ENCODE data around the gene C15orf62.

C15orf62 gene

GRCh38 chr15:40747685-40748631 is 21.8 kb upstream of the C15orf62 start:
- H3K4me3 Mint-ChIP-seq, result no peak overlapping the region
- DNase-seq (no peak), ATAC-seq (no peak)
- H3K4me1 Mint-ChIP-seq, result peaks cover 50% of the 10 kb centered on the region
- H3K27me3 Mint-ChIP-seq, result no peaks in the 10 kb centered on the region
- H3K9me3 Mint-ChIP-seq, result no peaks in the 10 kb centered on the region
- peak overlapping the region in 1 of 2 donors; percentile 95 for H3K27ac Mint-ChIP-seq

DNA sequence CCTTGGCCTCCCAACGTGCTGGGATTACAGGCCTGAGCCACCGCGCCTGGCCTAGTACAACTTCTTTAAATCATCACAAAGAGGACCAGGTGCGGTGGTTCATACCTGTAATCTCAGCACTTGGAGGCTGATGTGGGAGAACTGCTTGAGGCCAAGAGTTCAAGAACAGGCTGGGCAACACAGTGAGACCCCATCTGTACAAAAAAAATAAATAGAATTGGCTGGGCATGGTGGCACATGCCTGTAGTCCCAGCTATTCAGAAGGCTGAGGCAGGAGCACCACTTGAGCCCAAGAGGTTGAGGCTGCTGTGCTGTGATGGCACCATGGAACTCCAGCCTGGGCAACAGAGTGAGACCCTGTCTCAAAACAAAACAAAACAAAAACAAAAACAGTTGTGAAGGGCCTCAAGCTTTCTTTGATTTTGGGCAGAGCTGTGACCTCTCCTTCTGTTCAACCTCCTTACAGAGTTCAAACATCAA is 20.6 kb upstream of the C15orf62 start:
- ATAC-seq (no peak), DNase-seq (no peak)
- no peaks in the 10 kb centered on the region for H3K27me3 Mint-ChIP-seq
- H3K9me3 Mint-ChIP-seq, result no peaks in the 10 kb centered on the region
- peaks cover 51% of the 10 kb centered on the region for H3K4me1 Mint-ChIP-seq
- no peak overlapping the region for H3K4me3 Mint-ChIP-seq
- no peak overlapping the region for H3K27ac Mint-ChIP-seq

DNA sequence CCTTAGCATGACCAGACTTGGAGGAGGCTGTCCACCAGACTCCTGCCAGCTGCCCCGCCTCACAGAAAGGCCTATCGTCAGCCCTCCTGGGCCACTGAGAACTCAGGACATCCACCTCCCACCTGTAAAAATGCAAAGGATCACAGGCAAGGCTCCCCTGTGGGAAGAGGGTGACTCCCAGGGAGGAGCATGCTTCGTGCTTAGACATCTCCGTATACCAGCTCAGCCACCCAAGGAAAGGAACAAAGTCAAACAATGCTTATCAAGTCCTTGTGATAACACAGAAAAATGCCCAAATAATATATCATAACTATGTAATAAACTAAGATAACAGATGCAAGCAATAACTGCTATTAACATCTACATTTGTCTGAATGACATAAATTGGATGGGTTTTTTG is 18.9 kb upstream of the C15orf62 start:
- no peak for ATAC-seq
- no peaks in the 10 kb centered on the region for H3K27me3 Mint-ChIP-seq
- peaks cover 58% of the 10 kb centered on the region for H3K4me1 Mint-ChIP-seq
- DNase-seq, result no peak
- H3K9me3 Mint-ChIP-seq, result no peaks in the 10 kb centered on the region
- no peak overlapping the region for H3K27ac Mint-ChIP-seq
- H3K4me3 Mint-ChIP-seq, result no peak overlapping the region

- no peak overlapping the region for H3K27ac Mint-ChIP-seq
- ATAC-seq (no peak), DNase-seq (no peak)
- H3K27me3 Mint-ChIP-seq, result no peaks in the 10 kb centered on the region
- no peak overlapping the region for H3K4me3 Mint-ChIP-seq
- H3K9me3 Mint-ChIP-seq, result no peaks in the 10 kb centered on the region
- peaks cover 58% of the 10 kb centered on the region for H3K4me1 Mint-ChIP-seq
Measured at GRCh38 chr15:40751745-40752144, 18.0 kb upstream of the C15orf62 start.

GRCh38 chr15:40754574-40754882 is 15.3 kb upstream of the C15orf62 start:
- Mint-ChIP-seq H3K4me3 (peak overlapping the region; percentile 98 to 100), H3K4me1 (peaks cover 45% of the 10 kb centered on the region), H3K27me3 (no peaks in the 10 kb centered on the region), H3K27ac (peak overlapping the region; percentile 78 to 99), H3K9me3 (no peaks in the 10 kb centered on the region)
- ATAC-seq (peak; percentile 19), DNase-seq (no peak)

- H3K27ac Mint-ChIP-seq, result peak within 1 kb of the TSS; percentile 99 to 100
- H3K4me3 Mint-ChIP-seq, result peak within 1 kb of the TSS; percentile 98 to 100
- no peaks in the 10 kb centered on the region for H3K9me3 Mint-ChIP-seq
- H3K4me1 Mint-ChIP-seq, result peaks cover 45% of the 10 kb centered on the region
- DNase-seq, result peak; percentile 94 to 95
- ATAC-seq, result peak; percentile 90
- H3K27me3 Mint-ChIP-seq, result no peaks in the 10 kb centered on the region
Measured at GRCh38 chr15:40754883-40755811, 14.6 kb upstream of the C15orf62 start, which contains the start of gene RMDN3. RMDN3 (minus strand) TSS chr15:40755254; CDS start chr15:40754783, 471 bp downstream.

GRCh38 chr15:40755812-40756208 is 14.0 kb upstream of the C15orf62 start:
- DNase-seq, result no peak
- ATAC-seq, result no peak
- H3K9me3 Mint-ChIP-seq, result no peaks in the 10 kb centered on the region
- peak overlapping the region; percentile 98 to 100 for H3K4me3 Mint-ChIP-seq
- H3K4me1 Mint-ChIP-seq, result peaks cover 45% of the 10 kb centered on the region
- H3K27ac Mint-ChIP-seq, result peak overlapping the region; percentile 99 to 100
- no peaks in the 10 kb centered on the region for H3K27me3 Mint-ChIP-seq

DNA sequence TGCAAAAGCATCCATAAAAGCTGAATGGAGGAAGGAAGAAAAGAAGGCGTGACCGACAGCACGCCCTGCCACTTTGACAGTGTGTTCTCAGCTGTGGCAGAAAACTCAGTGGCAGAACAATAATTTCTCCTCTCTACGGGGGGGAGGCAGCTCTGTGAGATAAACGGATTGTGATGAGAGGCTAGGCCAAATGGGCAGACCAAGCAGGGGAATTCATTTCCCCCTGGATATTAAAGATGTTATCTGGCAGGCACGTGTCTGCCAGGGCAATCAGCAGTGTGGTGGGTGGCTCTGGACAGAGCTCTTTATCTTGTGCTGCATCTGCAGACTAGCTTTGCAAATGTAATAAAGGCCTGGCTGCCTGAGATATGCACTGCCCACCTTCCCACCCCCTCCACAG is 12.8 kb upstream of the C15orf62 start:
- Mint-ChIP-seq H3K27me3 (no peaks in the 10 kb centered on the region), H3K4me1 (peaks cover 39% of the 10 kb centered on the region), H3K9me3 (no peaks in the 10 kb centered on the region), H3K27ac (peak overlapping the region in 1 of 2 donors; percentile 30), H3K4me3 (peak overlapping the region in 1 of 2 donors; percentile 41)
- DNase-seq, result no peak
- no peak for ATAC-seq

DNA sequence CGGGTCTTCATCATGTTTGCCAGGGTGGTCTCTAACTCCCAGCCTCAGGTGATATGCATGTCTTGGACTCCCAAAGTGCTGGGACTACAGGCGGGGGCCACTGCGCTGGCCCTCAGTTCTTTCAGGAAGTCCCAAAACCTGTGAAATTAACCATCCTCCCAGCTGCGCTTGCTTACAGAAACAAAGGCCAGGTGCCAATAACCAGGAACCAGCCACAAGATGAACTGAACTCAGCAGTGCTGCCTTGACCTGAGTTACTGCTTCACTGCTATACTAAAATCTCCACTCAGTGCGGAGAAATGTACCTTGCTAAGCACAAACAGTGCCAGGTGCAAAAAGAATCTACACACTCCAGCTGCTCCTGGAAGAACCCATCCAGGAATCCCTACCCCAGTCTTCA is 9.8 kb upstream of the C15orf62 start:
- no peak for ATAC-seq
- Mint-ChIP-seq H3K27me3 (no peaks in the 10 kb centered on the region), H3K27ac (no peak overlapping the region), H3K9me3 (no peaks in the 10 kb centered on the region), H3K4me3 (no peak overlapping the region), H3K4me1 (peaks cover 33% of the 10 kb centered on the region)
- DNase-seq, result no peak

GRCh38 chr15:40762919-40763800 is 6.6 kb upstream of the C15orf62 start:
- peak overlapping the region; percentile 94 to 95 for H3K4me3 Mint-ChIP-seq
- DNase-seq (peak in 1 of 2 donors; percentile 55), ATAC-seq (peak; percentile 23)
- no peaks in the 10 kb centered on the region for H3K9me3 Mint-ChIP-seq
- H3K27ac Mint-ChIP-seq, result peak overlapping the region; percentile 76 to 94
- H3K4me1 Mint-ChIP-seq, result peaks cover 56% of the 10 kb centered on the region
- H3K27me3 Mint-ChIP-seq, result no peaks in the 10 kb centered on the region

DNA sequence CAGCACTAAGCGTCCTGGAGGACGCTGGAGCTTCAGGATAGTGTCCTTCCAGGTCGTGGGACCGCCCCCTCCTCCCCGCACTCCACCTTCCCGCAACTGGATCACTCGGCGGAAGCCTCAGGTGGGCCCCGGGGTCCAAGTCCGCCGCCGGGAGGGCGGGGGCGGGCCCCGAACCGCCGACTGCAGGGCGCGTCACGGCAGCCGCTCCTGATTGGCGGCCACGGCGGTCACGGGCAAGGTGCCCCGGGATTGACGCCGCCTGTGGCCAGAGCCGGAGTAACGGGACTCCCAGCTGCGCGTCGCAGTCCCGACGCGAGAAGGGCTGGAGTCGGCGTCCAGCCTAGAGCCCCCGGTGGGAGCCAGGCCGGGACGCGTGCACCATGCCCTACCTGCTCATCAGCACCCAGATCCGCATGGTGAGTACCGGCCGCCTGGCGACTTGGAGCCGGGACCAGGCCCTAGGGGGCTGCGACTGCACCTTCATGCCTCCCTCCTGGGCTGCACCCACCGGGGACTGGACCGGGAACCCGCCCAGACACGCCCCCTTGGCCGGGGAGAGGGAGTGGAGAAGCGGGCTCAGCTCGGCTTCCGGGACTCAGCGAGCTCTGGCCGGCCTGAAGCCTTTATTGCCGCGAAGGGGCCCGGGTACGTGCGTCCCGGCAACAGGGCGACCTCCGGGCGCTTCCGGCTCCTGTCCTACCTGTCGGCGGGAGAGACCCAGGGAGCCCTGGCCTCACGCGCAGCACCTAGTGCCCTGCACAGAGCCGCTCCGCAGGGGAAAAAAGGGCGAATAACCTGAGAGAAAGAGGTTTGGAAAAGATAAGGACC is 5.8 kb upstream of the C15orf62 start, which contains the start of gene GCHFR:
Gene GCHFR (plus strand): TSS at position 268 of the 828 bp plus-strand sequence. CDS start 113 bp downstream, at position 381.
- H3K27me3 Mint-ChIP-seq, result no peaks in the 10 kb centered on the region
- H3K4me3 Mint-ChIP-seq, result peak within 1 kb of the TSS; percentile 94 to 95
- peaks cover 64% of the 10 kb centered on the region for H3K4me1 Mint-ChIP-seq
- ATAC-seq (peak; percentile 68), DNase-seq (peak; percentile 74 to 79)
- H3K27ac Mint-ChIP-seq, result peak within 1 kb of the TSS; percentile 76 to 94
- H3K9me3 Mint-ChIP-seq, result no peaks in the 10 kb centered on the region

- no peak for ATAC-seq
Measured at GRCh38 chr15:40764629-40765103, 5.1 kb upstream of the C15orf62 start.

GRCh38 chr15:40766194-40766815 is 3.5 kb upstream of the C15orf62 start:
- Mint-ChIP-seq H3K9me3 (no peaks in the 10 kb centered on the region), H3K4me1 (peaks cover 87% of the 10 kb centered on the region), H3K27ac (no peak overlapping the region), H3K4me3 (peak overlapping the region; percentile 22 to 94), H3K27me3 (no peaks in the 10 kb centered on the region)
- ATAC-seq, result no peak
- DNase-seq, result no peak

More at GRCh38 chr15:40764629-40765103, 5.1 kb upstream of the C15orf62 start:
- Mint-ChIP-seq H3K27me3 (no peaks in the 10 kb centered on the region), H3K27ac (peak overlapping the region in 1 of 2 donors; percentile 19), H3K4me1 (peaks cover 71% of the 10 kb centered on the region), H3K4me3 (peak overlapping the region; percentile 94 to 95), H3K9me3 (no peaks in the 10 kb centered on the region)
- no peak for DNase-seq

Measured in stimulated activated naive CD8-positive, alpha-beta T cell treated with anti-CD3 and anti-CD28 coated beads, Interleukin-15, amount 100 ng/mL, for 72 hours (primary cell).